ENCODE data around the gene NDUFS8. TPM values are rescaled to one million over a fixed set of nuclear protein-coding genes. Genes with fewer than 3 reads are reported as not detected.
A peak's percentile ranks its signal among the peaks of the same experiment; 100 is the strongest.

Gene NDUFS8
- total and polyA plus RNA-seq, 2 of the 13 experiments (the other 11 are each of a cell fraction or from before 2014, with no cell fraction given): 96.7 to 158 TPM

GRCh38 chr11:68008381-68009337, 21.8 kb upstream of the NDUFS8 start (continued):
- TF ChIP-seq HIC2 (CRISPR knock-in tag; IDR thresholded peaks at IDR 0.05; ENCODE audit: low read depth): peak; percentile 77
- TF ChIP-seq ARNTL (CRISPR knock-in tag; IDR thresholded peaks at IDR 0.05): peak; percentile 90
- no peak for TF ChIP-seq ELF1 (CRISPR knock-in tag; IDR thresholded peaks at IDR 0.05)
- no peak for TF ChIP-seq FOXJ3 (CRISPR knock-in tag; IDR thresholded peaks at IDR 0.05; ENCODE audit: borderline replicate concordance)
- peak; percentile 47; the same call in 1 of the 2 replicates for TF ChIP-seq KDM1A (CRISPR knock-in tag; IDR thresholded peaks at IDR 0.05)
- TF ChIP-seq, protein P1, sequence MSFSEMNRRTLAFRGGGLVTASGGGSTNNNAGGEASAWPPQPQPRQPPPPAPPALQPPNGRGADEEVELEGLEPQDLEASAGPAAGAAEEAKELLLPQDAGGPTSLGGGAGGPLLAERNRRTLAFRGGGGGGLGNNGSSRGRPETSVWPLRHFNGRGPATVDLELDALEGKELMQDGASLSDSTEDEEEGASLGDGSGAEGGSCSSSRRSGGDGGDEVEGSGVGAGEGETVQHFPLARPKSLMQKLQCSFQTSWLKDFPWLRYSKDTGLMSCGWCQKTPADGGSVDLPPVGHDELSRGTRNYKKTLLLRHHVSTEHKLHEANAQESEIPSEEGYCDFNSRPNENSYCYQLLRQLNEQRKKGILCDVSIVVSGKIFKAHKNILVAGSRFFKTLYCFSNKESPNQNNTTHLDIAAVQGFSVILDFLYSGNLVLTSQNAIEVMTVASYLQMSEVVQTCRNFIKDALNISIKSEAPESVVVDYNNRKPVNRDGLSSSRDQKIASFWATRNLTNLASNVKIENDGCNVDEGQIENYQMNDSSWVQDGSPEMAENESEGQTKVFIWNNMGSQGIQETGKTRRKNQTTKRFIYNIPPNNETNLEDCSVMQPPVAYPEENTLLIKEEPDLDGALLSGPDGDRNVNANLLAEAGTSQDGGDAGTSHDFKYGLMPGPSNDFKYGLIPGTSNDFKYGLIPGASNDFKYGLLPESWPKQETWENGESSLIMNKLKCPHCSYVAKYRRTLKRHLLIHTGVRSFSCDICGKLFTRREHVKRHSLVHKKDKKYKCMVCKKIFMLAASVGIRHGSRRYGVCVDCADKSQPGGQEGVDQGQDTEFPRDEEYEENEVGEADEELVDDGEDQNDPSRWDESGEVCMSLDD (CRISPR knock-in tag; IDR thresholded peaks at IDR 0.05; ENCODE audit: borderline replicate concordance): no peak
- TF ChIP-seq SNAPC2 (CRISPR knock-in tag; IDR thresholded peaks at IDR 0.05): no peak
- no peak for TF ChIP-seq ZNF777 (CRISPR knock-in tag; IDR thresholded peaks at IDR 0.05)
- no peak for TF ChIP-seq SSRP1 (CRISPR knock-in tag; IDR thresholded peaks at IDR 0.05)
- TF ChIP-seq AGO2 (optimal IDR thresholded peaks at IDR 0.05; ENCODE audit: low read depth, low read length): no peak
- TF ChIP-seq, protein P2, sequence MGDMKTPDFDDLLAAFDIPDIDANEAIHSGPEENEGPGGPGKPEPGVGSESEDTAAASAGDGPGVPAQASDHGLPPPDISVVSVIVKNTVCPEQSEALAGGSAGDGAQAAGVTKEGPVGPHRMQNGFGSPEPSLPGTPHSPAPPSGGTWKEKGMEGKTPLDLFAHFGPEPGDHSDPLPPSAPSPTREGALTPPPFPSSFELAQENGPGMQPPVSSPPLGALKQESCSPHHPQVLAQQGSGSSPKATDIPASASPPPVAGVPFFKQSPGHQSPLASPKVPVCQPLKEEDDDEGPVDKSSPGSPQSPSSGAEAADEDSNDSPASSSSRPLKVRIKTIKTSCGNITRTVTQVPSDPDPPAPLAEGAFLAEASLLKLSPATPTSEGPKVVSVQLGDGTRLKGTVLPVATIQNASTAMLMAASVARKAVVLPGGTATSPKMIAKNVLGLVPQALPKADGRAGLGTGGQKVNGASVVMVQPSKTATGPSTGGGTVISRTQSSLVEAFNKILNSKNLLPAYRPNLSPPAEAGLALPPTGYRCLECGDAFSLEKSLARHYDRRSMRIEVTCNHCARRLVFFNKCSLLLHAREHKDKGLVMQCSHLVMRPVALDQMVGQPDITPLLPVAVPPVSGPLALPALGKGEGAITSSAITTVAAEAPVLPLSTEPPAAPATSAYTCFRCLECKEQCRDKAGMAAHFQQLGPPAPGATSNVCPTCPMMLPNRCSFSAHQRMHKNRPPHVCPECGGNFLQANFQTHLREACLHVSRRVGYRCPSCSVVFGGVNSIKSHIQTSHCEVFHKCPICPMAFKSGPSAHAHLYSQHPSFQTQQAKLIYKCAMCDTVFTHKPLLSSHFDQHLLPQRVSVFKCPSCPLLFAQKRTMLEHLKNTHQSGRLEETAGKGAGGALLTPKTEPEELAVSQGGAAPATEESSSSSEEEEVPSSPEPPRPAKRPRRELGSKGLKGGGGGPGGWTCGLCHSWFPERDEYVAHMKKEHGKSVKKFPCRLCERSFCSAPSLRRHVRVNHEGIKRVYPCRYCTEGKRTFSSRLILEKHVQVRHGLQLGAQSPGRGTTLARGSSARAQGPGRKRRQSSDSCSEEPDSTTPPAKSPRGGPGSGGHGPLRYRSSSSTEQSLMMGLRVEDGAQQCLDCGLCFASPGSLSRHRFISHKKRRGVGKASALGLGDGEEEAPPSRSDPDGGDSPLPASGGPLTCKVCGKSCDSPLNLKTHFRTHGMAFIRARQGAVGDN (CRISPR knock-in tag; IDR thresholded peaks at IDR 0.05): peak; percentile 69
- no peak for TF ChIP-seq TAF1 (CRISPR knock-in tag; IDR thresholded peaks at IDR 0.05)
- TF ChIP-seq MIER3 (CRISPR knock-in tag; IDR thresholded peaks at IDR 0.05; ENCODE audit: borderline replicate concordance): no peak
- no peak for TF ChIP-seq ATF1 (CRISPR knock-in tag; IDR thresholded peaks at IDR 0.05)
- no peak for TF ChIP-seq NCOA2 (CRISPR knock-in tag; IDR thresholded peaks at IDR 0.05)
- no peak for TF ChIP-seq ZNF280D (CRISPR knock-in tag; IDR thresholded peaks at IDR 0.05)
- TF ChIP-seq ETV5 (CRISPR knock-in tag; IDR thresholded peaks at IDR 0.05; ENCODE audit: borderline replicate concordance): no peak
